Chondrocyte (in vitro differentiated cells): ENCODE measurements around the gene ANXA3. TPM values are rescaled to one million over a fixed set of nuclear protein-coding genes. Genes with fewer than 3 reads are reported as not detected.

Experiments
- DNase-seq: peaks from one replicate; pipeline ENCODE4 v3.0.0; 2021; ENCODE audit warnings: mixed read lengths, low spot score
- H3K27ac Mint-ChIP-seq: one replicate; pipeline ENCODE4 v1.8.0; 2021; ENCODE audit warnings: mild to moderate bottlenecking, moderate library complexity, mixed read lengths; ENCODE audit not compliant: unreplicated experiment
- H3K27me3 Mint-ChIP-seq: 2 replicates; pipeline ENCODE4 v1.8.0; 2021; ENCODE audit warnings: low read depth, mixed read lengths
- H3K36me3 Mint-ChIP-seq: 2 replicates; pipeline ENCODE4 v1.8.0; 2021; ENCODE audit warnings: low read depth, mixed read lengths
- H3K4me1 Mint-ChIP-seq: 2 replicates; pipeline ENCODE4 v1.8.0; 2021; ENCODE audit warnings: low read depth, mild to moderate bottlenecking, mixed read lengths
- H3K4me3 Mint-ChIP-seq: one replicate; pipeline ENCODE4 v1.8.0; 2021; ENCODE audit warnings: mild to moderate bottlenecking, moderate library complexity, mixed read lengths; ENCODE audit not compliant: unreplicated experiment
- H3K9me3 Mint-ChIP-seq: 2 replicates; pipeline ENCODE4 v1.8.0; 2021; ENCODE audit warnings: low read depth, mixed read lengths
- total RNA-seq: library from RNA; stranded (reverse); gene quantifications from 3 replicates; pipeline ENCODE4 v1.2.1, GENCODE V29; 2021
- TF ChIP-seq, protein P1 (sequence below): fragments of 200-600 bp; sonication (generic); IDR thresholded peaks from 2 replicates; pipeline ENCODE4 v1.5.0; 2021; ENCODE audit warnings: antibody characterized with exemption, mild to moderate bottlenecking, moderate library complexity

ANXA3 gene
- total RNA-seq, 1 donor from 2014 or later: 21.9 TPM

DNA sequence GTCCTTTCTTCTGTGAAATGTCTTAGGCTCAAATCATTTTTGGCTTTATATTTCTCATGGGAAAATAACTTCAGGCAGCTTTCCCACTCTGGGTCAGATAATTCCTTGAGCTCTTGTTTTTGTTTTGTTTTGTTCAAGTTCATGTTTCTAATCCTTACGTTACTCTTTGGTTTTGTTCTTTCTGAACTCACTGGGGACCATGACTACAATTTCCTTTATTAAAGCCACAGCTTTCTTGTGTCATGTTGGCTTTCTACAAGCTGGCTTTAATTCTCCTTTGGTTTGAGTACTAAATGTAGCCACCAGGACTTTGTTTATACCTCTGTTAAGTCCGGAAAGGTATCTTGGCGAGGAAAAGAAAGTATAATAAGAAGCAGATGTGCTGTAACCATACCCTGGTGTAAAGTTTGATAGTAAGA lies 30.8 kb upstream of the ANXA3 start:
- DNase-seq: no peak
- Mint-ChIP-seq H3K36me3 (peaks cover 3% of the 10 kb centered on the region), H3K4me1 (peaks cover 6% of the 10 kb centered on the region), H3K4me3 (no peak overlapping the region), H3K9me3 (no peaks in the 10 kb centered on the region), H3K27me3 (no peaks in the 10 kb centered on the region), H3K27ac (no peak overlapping the region)
- TF ChIP-seq, protein P1, sequence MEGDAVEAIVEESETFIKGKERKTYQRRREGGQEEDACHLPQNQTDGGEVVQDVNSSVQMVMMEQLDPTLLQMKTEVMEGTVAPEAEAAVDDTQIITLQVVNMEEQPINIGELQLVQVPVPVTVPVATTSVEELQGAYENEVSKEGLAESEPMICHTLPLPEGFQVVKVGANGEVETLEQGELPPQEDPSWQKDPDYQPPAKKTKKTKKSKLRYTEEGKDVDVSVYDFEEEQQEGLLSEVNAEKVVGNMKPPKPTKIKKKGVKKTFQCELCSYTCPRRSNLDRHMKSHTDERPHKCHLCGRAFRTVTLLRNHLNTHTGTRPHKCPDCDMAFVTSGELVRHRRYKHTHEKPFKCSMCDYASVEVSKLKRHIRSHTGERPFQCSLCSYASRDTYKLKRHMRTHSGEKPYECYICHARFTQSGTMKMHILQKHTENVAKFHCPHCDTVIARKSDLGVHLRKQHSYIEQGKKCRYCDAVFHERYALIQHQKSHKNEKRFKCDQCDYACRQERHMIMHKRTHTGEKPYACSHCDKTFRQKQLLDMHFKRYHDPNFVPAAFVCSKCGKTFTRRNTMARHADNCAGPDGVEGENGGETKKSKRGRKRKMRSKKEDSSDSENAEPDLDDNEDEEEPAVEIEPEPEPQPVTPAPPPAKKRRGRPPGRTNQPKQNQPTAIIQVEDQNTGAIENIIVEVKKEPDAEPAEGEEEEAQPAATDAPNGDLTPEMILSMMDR: no peak

DNA sequence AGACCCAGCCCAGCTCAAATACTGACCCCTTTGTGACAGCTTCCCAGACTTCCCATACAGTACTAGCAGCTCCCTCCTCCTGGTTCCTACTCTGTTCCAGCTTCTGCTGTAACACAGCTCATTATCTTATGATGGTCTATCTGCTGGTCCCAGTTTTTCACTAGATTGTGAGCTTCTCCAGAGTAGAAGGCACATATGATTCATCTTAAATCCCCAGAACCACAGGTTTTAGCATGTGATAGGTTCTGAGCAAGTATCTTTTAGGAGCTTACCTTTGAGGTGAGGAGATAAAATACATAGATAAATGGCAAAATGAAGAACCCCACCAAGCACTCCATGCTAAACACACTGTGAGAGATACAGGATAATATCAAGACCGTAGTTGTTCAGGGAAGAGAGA lies 27.6 kb upstream of the ANXA3 start:
- H3K27ac Mint-ChIP-seq: no peak overlapping the region
- TF ChIP-seq, protein P1: no peak
- H3K4me3 Mint-ChIP-seq: no peak overlapping the region

DNA sequence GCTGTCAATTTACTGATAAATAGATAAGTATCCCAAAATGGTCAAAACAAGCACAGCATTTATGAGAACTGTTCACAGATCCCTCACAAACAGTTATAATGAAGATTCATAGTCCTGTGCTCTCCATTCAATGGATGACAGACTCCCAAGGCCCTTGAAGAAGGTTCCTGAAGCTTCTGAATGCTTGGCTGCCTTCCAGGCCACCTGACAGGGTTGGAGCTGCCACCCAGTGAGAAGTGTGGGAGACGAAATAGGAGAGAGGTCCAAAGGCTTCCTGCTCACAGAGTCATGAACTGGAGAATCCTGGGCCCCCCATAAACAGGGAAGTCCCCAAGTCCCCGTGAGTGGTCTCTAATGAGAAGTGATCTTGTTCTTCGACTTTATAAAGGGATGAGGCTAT lies 26.0 kb upstream of the ANXA3 start:
- Mint-ChIP-seq H3K4me1 (peaks cover 6% of the 10 kb centered on the region), H3K36me3 (peaks cover 4% of the 10 kb centered on the region), H3K9me3 (peaks cover 3% of the 10 kb centered on the region), H3K27me3 (no peaks in the 10 kb centered on the region), H3K27ac (no peak overlapping the region), H3K4me3 (no peak overlapping the region)
- TF ChIP-seq, protein P1: no peak
- no peak for DNase-seq

More for the DNA sequence above, 27.6 kb upstream of the ANXA3 start:
- Mint-ChIP-seq H3K27me3 (no peaks in the 10 kb centered on the region), H3K4me1 (peaks cover 6% of the 10 kb centered on the region), H3K9me3 (no peaks in the 10 kb centered on the region), H3K36me3 (peaks cover 3% of the 10 kb centered on the region)
- no peak for DNase-seq

DNA sequence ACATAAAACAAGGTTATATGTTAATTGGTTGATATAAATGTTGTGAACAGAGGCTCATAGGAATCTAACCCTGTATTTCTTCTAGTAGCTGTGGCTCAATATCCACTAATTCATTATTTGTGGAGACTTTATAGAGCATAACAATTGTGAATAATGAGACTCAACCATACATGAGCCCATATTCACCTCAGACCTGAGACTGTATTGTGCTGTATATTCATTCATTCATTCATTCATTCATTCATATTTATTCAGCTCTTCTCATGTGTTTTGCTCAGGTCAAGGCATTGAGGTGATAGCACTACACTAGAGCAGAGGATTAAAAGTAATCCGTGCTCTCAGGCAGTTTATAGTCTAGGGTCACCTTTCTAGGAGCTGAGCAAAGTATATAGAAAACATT lies 24.5 kb upstream of the ANXA3 start:
- no peak overlapping the region for H3K4me3 Mint-ChIP-seq
- peaks cover 2% of the 10 kb centered on the region for H3K36me3 Mint-ChIP-seq
- H3K4me1 Mint-ChIP-seq: no peaks in the 10 kb centered on the region
- no peaks in the 10 kb centered on the region for H3K27me3 Mint-ChIP-seq
- TF ChIP-seq, protein P1: no peak
- H3K9me3 Mint-ChIP-seq: peaks cover 7% of the 10 kb centered on the region
- no peak for DNase-seq
- H3K27ac Mint-ChIP-seq: no peak overlapping the region

DNA sequence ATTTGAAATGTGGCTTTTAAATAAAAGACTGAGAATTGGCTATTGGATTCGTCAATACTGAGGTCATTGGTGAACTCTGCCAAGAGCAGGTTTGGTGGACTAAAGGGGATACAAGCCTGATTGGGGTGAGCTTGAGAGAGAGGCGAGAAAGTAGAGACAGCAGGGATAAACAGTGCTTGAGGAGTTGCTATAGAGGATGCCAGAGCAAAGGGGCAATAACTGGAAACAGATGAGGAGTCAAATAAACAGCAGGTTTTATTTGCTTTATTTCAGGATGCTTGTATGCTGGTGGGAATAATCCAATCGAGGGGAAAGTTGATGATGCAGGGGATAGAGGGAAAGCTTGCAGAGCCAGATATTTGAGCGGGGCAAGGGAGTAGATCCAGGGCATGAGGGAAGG lies 24.0 kb upstream of the ANXA3 start:
- Mint-ChIP-seq H3K4me1 (no peaks in the 10 kb centered on the region), H3K27ac (no peak overlapping the region), H3K4me3 (no peak overlapping the region), H3K36me3 (peaks cover 2% of the 10 kb centered on the region), H3K9me3 (peaks cover 7% of the 10 kb centered on the region), H3K27me3 (no peaks in the 10 kb centered on the region)
- DNase-seq: no peak
- TF ChIP-seq, protein P1: no peak
